NCI-H69 (cell line): ENCODE results near the gene CDKL1.
A peak's percentile ranks its signal among the peaks of the same experiment; 100 is the strongest.
"Not testable (repeated sequence)": the region's sequence is repeated elsewhere in the genome, so short reads cannot be mapped to it uniquely, and the experiment has no call there.

ENCODE experiments used
- DNase-seq: peaks from one replicate; lab custom pipeline; 2025; lab: John Stamatoyannopoulos, UW

The CDKL1 gene

DNA sequence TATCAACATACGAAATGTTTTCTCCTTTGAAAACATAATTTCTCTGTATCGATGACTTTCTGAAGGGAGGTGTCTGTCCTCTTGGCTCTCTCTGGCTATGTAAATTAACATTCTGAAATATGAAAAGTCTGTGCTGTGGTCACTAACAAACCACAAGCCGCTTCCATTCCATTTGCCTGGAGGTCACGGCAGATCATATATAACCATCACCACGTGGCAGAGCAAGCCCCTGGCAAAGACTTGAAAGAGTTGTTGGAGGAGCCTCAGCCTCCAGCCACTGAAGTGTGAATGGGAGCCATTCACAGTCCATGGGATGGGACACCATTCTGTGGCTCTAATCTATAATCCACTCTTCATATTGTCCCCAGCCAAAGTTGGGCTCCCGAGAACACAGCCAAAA, 39.6 kb downstream of the CDKL1 start:
- DNase-seq, result no peak

DNA sequence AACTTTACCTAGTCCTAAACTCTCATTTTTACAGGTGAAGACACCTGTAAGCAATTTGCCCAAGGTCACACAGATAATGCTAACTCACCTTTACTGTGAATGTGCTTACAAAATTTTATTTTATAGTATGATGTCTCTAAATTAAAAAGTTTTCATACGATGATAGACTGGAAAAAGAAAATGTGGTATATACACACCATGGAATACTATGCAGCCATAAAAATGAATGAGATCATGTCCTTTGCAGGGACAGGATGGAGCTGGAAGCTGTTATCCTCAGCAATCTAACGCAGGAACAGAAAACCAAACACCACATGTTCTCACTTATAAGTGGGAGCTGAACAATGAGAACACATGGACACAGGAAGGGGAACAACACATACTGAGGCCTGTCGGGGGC, 40.4 kb downstream of the CDKL1 start:
- DNase-seq, result not testable (repeated sequence)

DNA sequence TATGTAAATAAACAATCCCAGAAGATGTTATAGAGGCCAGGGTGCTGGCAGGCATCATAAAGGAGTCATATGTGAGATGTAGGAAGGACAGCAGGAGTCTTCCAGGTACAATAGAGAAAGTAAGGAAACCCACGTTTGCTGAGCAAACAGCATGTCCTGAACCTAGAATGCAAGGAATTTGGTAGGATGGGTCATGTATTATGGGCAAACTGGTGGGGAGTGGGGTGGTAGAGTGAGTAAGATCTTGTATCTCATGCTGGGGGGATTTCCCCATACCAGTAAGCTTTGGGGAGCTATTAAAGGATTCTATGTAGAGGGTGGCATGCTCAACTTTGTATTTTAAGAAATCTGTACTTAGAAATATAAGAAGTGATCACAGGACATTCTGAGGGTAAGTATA, 41.0 kb downstream of the CDKL1 start:
- peak; percentile 33 for DNase-seq

DNA sequence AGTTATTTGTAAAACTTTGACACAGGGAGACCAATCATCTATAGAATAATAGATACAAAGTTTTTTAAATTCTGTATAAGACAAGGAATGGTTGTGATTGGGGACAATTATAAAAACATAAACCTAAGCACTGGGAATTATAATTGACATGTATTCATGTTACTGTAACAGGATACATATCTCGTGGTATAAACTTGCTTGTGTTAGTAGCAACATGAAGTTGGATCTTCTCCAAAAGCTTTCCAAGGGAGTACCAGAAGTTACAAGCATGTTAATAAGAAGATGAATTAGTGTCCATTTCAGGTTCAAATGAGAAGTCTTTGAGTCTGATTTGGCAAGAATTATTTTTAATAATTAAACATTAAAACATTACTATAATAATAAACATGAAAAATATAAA, 42.2 kb downstream of the CDKL1 start:
- DNase-seq, result peak; percentile 54

DNA sequence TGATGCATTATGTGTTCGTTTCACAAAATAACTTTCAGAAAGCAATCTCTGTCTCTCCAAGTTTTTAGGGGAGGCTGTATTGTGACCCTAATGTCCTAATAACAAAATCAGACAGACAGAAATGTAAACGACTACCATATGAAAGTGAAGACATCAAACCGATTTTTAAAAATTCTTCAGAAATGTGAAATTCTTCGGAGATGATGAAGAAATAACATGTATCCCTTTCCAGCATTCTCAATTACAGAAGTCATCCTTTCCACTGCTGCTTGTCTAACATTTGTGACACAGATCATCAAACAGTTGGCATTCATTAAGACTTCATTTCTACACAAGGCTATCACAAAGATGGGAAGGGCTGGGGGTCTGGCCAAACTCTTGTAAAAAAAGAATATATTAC, 43.6 kb downstream of the CDKL1 start:
- DNase-seq, result no peak

DNA sequence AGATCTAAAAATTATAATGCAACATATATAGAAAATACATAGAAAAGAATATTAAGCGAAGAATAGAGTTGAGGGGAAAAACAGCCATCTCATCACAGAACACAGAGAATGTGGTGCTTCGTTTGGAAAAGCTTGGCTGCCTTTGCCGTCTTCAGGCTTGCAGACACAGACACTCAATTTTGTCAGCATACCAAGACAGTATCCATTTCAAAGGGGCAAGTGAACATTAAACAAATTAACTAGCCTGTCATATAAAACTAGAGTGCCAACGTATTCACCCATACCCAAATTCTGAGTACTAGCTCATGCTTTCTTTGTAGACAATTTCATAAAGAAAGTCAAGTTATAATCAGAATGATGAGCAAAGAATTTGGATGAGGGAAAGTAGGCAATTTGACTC, 44.1 kb downstream of the CDKL1 start:
- no peak for DNase-seq

DNA sequence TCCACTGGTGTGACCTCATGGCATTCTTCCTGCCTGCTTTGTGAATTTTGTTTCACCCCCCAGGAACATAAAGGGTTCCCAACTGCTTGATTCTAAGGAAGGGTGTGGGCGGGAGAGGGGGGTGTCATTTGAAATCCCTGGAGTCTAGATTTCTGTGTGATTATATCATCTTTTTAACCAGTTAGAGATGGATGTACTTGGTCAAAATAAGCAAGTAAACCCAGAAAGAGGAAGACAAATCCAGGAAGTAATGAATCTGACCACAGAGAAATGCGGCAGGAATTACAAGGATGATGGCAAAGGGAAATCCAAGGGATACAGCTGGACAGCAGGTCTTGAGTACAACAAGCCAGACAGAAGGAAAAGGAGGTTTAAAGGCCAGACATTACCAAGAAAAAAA, 45.7 kb downstream of the CDKL1 start:
- DNase-seq, result no peak

DNA sequence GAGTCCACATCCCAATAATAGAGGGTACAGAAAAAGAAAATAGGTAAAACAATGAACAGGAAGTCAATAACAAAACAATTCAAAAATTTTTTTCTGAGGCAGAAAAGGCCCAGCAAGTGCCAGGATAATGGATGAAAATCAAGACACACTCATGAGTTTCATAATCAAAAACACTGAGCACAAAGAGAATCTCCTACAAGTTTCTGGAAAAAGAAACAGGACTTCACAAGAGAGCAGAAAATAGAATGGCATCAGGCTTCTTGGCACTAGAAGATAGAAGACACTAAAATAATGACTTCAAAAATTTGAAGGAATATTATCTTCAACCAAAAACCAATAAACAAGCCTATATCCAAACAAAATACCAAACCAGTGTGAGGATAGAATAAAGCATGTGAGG, 47.7 kb downstream of the CDKL1 start:
- no peak for DNase-seq

DNA sequence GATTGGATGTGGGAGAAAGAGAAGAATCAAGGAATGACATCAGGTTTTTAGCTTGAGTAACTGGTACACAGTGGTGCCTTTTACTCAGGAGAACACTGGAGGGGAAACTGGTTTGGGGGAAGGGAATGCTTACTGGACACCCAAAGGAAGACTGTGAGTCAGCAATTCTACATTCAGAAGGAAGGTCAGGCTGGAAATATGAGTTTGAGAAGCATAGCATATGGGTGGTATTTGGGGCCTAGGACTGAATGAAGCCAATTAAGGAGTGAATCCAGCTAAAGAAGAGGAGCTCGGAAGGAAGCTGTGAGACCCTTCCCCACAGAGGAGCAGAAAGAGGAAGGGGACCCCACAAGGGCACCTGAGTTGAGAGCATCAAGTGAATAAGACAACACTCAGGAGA, 49.2 kb downstream of the CDKL1 start:
- DNase-seq, result no peak

DNA sequence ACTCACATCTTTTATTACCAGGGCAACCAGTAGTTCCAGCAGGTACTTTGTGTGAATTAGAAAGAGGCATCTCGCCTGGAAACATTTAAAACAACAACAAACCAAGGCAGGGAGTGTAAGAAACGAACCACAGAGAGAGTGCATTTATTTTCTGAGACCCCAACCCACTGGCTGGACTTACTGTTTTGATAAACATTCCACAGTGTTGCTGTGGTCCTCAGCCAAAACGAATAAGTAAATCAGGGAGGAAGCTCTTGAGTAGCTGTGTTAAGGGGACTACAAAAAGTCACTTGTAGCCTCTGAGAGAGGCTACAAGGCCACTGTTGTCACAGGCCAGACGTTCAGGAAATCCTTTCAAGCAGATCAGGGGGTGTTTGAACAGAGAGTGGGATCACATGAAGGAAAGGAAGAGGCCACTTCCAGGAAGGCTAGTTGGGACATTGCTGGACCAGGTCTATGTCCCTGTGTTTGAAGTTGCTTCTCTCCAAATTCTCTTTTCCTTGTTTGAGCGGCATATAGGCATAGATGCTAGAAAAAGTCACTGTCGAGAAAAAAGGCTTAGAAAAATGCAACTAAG, 50.7 kb downstream of the CDKL1 start:
- no peak for DNase-seq

DNA sequence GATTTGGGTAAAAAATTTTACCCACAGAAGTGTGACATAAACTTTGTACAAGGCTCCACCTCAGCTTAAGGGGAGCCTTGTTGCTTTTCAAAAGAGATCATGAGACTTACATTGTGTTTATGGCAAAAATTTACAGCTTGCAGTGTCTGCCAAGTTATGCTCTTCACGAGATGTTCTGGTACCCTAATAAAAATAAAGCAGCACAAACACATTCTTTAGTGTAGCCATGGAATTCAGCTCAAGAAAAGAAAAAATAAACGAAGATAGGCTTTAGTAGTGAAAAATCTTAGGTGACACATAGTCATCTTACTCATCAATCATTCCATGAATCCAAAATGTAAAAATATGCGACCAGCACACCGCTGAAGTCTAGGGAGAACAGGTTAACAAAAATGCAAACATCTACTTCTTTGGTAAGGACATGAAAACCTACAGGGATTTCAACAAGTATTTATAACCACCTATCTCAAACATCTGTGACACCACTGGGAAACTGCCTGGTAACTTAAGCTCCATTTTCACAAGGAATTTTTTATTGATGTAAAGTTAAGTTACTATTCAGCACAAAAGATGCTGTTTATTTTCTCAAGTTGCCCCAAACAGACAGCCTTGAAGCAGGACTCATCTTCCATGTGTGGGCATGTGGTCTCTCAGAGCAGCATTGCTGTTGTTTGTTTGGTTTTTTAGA, 51.7 kb downstream of the CDKL1 start:
- DNase-seq, result no peak

DNA sequence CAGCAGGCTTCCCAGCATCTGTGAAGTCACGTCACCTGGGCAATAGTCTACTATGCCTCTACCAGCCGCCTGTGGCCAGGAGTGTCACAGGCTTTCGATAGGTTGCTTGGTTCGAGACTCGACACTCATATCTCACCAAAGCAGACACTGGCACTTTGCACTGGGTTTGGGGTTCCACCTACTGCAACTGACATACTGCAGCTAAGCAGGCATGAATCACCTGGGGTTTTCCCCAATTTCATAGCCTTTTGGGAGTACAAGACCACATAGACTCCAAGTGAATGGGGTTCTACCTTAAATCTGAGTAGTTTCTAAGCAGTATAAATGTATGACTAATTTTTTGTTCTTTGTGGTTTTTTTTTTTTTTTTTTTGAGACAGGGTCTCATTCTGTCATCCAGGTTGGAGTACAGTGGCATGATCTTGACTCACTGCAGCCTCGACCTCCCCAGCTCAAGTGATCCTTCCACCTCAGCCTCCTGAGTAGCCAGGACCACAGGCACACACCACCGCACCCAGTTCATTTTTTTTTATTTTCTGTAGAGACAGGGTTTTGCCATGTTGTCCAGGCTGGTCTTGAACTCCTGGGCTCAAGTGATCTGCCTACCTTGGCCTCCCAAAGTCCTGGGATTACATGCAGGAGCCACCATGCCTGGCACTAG, 52.4 kb downstream of the CDKL1 start:
- no peak for DNase-seq

DNA sequence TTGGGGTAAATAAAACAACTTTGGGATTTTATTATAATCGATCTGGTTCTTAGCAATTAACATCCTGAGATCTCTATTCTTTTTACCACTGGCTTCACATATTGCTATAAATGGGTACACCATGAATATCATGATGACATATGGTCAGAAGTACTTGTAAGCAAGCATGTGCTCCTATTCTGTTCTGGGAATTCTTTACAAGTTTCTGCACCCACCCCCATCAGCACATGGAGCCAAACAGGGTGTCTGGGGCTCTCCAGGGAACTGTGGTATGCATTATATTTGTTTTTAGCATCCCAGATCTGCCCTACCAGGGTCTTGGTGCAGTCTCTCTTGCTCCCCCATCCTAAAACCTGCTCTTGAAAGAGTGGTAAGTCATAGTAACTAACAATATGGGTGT, 53.2 kb downstream of the CDKL1 start:
- no peak for DNase-seq

DNA sequence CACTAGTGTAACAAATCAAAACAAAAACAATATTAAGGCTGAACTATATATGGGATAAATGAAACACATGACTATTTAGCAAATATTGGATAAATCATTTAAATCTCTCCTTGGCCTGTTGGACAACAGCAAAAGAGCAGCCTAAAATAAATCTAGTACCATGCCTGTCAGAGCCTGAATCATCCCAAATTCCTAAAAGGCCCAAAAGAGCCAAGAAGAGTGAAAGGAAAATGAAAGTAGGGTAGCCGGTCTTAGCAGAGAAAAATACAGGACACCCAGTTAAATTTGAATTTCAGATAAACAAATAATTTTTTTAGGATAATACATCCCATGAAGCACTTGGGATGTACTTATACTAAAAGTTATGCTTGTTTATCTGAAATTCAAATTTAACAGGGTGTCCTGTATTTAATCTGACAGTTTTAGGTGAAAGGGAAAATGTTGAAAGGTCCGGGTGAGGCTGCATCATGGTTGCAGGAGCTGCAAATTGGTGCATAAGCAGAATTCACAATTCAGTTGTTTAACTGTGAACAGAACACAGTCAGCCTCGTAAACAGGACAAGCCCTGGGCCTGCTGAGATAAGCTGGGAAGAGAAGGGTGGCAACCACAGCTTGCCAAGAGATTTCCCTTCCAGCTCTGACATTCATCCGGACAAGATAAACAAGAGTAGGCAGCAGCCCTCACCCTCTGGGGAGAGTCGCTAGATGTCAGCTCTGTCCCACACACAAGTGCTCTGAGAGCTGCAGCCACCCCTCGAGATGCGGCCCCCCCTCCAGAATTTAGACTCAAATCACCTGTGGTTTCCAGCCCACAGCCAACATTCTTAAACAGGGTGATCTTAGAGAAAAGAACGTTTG, 54.2 kb downstream of the CDKL1 start:
- DNase-seq, result peak; percentile 84

DNA sequence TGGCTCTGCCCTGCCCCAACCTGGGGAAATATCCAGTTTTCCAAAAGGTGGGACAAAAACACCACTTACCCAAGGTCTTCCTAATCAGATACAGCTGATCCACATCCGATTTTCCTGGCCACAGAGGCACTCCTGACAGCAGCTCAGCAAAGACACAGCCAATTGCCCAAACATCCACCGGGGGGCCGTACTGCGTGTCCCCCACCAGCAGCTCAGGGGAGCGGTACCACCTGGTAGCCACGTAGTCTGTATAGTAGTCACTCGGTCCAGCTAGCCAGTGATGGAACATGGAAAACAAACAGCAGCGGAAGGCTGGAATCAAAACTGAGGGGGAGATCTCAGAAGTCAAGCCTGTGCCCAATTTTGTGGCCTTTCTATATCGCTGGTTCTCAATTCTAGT, 55.7 kb downstream of the CDKL1 start:
- peak; percentile 21 for DNase-seq

DNA sequence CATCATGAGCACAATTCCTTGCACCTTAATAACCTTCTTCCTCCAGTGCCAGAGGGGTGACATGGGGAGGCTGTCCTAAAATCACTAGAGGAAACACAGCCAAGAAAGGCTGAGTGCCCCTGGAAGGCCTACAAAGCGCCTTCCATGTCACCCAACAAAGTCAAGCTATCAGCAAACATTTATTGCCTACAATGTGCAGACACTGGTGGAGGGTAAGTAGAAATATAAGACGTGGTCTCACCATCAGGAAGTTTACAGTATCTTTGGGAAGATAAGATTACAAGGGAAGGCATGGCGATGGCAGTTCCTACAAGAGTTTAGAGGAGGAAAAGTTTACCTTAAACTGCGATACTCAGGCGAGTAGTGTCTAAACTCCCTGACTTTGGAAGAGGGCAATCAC, 56.6 kb downstream of the CDKL1 start:
- DNase-seq, result no peak

DNA sequence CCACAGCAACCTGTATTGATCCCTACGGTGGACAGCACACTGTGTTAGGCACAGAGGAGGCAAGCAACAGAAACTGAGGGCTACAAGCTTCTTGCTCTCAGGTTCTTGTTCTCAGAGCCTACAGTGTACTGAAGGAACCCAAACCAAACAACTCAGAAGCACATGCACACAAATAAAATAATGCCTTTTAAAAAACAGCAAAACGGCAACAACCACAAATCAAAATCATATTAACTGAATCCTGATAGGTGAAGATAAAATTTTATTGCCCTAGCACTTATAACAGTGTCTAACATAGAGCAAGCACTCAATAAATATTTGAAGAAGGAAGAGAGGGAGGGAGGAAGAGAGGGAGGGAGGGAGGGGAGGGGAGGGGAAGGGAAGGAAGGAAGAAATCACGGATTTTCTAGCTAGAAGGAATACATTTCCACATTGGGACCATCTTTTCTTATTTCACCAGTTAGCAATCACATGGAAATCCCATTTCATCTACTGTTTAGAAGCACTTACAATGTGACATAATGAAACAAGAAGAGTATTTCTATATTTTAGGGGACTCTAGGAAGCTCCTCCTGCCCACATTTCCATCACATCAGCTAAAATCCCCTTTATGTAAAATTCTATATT, 57.4 kb downstream of the CDKL1 start:
- DNase-seq, result peak; percentile 62

DNA sequence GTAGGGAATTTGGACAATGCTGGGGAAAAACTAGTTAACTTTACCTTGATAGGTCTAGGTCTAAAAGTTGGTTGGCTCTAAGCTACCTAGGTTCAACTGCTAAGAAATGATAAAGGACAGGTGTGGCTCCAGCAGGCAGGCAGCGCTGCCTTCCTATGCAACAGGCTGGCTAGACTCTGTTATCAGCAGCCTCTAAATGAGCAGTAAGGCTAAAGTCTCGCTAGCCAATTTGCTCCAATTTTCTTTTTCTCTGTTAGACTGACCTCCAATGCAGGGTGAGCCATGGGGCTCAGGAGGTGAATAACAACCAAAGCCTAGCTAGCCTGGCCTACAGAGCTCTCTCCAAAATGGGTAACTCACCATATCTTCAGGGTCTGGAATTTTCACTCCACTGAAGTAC, 58.1 kb downstream of the CDKL1 start:
- no peak for DNase-seq

DNA sequence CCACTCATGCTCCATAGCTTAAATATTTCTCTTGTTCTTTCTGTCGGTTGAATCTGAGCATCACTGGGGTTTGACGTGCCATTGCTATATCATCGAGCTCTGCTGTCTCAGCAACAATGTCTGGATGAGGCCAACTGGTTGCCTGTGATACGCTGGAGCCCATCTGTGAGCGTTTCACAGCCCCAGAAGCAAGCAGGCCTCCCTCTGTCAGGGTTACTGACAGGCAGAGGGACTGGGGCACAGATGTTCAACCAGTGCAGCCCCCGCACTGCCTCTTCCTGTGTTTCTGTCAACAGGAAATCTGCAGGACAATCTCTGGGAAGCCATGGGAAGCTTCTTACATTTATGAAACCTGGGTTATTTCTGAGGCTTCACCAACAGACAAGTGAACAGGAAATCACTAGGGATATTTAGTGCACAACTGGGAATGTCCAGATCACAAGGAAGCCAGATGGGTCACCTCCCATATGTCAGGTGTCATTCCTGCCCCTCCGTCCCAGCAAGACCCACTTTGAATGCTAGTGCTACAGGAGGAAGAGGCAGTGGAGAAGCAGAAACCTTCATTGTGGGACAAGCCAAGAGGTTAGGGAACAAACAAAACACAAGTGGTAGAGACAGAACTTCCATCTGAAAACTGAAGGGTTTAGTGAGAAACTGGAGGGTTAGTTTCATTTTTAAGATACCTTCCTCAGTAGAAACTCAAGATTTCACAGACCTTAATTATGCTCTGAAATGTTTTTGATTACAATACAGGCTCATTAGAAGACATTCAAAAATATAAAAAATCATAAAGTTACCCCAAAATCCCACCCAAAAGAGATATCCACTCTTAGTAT, 60.5 kb downstream of the CDKL1 start:
- peak; percentile 94 for DNase-seq

DNA sequence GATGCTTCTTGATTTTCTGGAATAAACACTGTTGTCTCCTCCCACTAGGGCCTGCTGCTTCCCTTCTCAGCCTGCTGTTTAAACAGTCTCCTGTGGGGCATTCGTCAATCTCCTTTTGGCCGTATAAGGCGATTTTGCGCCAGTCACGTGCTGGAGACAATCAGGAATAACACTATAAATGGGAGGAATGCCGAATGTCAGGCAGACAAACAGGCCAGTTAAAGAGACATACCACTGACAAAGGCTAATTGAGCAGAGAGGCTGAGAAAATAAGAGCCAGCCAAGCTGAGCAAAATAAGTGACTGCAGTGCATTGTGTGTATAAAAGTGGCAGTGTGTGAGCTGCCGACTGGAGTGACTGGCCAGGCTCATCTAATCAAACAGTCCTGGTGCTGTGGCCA, 61.3 kb downstream of the CDKL1 start:
- peak; percentile 97 for DNase-seq

DNA sequence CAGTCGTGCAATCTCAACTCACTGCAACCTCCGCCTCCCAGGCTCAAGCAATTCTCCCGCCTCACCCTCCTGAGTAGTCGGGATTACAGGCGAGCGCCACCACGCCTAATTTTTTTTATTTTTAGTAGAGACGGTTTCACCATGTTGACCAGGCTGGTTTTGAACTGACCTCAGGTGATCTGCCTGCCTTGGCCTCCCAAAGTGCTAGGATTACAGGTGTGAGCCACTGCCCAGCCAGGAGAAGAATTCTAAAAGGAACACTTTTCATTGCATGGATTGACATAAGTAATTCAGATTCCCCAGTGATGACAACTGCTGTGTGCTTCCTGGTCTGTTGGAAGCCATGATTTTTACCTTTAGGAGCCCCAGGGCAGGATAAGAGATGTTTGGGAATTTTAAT, 62.5 kb downstream of the CDKL1 start:
- DNase-seq, result peak; percentile 29
